Osteoblast (primary cell): ENCODE data around the gene CRLF2. TPM values are rescaled to one million over a fixed set of nuclear protein-coding genes. Genes with fewer than 3 reads are reported as not detected.
A peak's percentile ranks its signal among the peaks of the same experiment; 100 is the strongest.
"Not testable (repeated sequence)": the region's sequence is repeated elsewhere in the genome, so short reads cannot be mapped to it uniquely, and the experiment has no call there.

Experiments
- DNase-seq: peaks from one replicate; pipeline ENCODE4 v3.0.0; 2011; ENCODE audit warnings: low spot score, mixed read lengths; ENCODE audit not compliant: insufficient read length; ENCODE audit errors: missing footprints
- H2AFZ ChIP-seq: 2 replicates; pipeline ENCODE4 v1.6.0; 2011; ENCODE audit warnings: mild to moderate bottlenecking, low read length
- H3K27ac ChIP-seq: 2 replicates; pipeline ENCODE4 v1.5.1; 2011; ENCODE audit warnings: mild to moderate bottlenecking, low read depth, low read length, moderate library complexity
- H3K27me3 ChIP-seq: 2 replicates; pipeline ENCODE4 v1.6.0; 2012; ENCODE audit warnings: mild to moderate bottlenecking, control low read depth, inconsistent platforms, low read length, moderate library complexity; ENCODE audit not compliant: insufficient read depth
- H3K36me3 ChIP-seq: 2 replicates; pipeline ENCODE4 v1.5.1; 2011; ENCODE audit warnings: mild to moderate bottlenecking, low read length, control low read depth, moderate library complexity; ENCODE audit not compliant: insufficient read depth
- H3K4me1 ChIP-seq: 2 replicates; pipeline ENCODE4 v1.5.1; 2011; ENCODE audit warnings: mild to moderate bottlenecking, low read length, control low read depth, moderate library complexity; ENCODE audit not compliant: insufficient read depth
- H3K4me2 ChIP-seq: 2 replicates; pipeline ENCODE4 v1.6.0; 2011; ENCODE audit warnings: mild to moderate bottlenecking, low read length; ENCODE audit not compliant: insufficient read depth
- H3K4me3 ChIP-seq: fragments of 200-600 bp; sonication (generic); 3 replicates; pipeline ENCODE4 v1.5.1; 2012; ENCODE audit warnings: mild to moderate bottlenecking, low read length, inconsistent platforms; ENCODE audit not compliant: insufficient read depth
- H3K79me2 ChIP-seq: 2 replicates; pipeline ENCODE4 v1.6.0; 2012; ENCODE audit warnings: mild to moderate bottlenecking, low read length, control low read depth, inconsistent platforms; ENCODE audit not compliant: insufficient read depth
- H3K9me3 ChIP-seq: 2 replicates; pipeline ENCODE4 v1.5.1; 2011; ENCODE audit warnings: low read depth, low read length, control low read depth
- H4K20me1 ChIP-seq: 2 replicates; pipeline ENCODE4 v1.6.0; 2012; ENCODE audit warnings: mild to moderate bottlenecking, low read length, control low read depth; ENCODE audit not compliant: insufficient read depth
- total RNA-seq: library from RNA; depleted of rRNA; stranded (reverse); fragments of >200 nt; gene quantifications from 2 replicates; pipeline ENCODE4 v1.2.3, GENCODE V29; 2012
- TF ChIP-seq, protein P1 (sequence below): IDR thresholded peaks from 2 replicates; pipeline ENCODE4 v1.5.1; 2011; ENCODE audit warnings: mild to moderate bottlenecking, low read depth, low read length, moderate library complexity; ENCODE audit errors: extremely low read depth

Gene CRLF2
- total RNA-seq, 1 donor = 1.1 TPM

DNA sequence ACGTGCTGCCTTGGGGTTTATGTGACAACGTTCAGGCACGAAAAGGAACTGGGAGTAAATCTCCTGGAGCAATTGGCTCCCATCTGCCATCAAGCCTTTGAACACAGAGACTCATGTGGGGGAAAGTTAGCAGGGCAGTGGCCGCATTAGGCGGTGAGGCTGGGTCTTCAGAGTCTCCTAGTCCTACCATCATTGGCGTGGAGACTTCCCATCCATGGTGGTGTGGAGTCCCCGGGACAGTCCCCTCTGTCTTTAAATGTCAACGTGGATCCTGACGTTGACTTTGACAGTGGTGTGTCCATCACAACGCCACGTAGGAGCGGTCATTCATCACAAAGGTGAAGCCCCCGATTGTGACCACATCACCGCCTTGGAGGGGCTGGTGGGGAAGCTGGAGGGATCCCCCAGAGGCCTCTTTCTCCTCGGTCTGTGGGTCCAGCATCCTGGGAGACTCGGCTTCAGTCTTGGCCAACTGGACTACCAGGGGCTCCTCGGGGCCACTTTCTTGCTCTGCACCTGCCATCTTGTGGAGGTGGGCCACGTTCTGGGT, 21.8 kb downstream of the CRLF2 start:
- H3K4me1 ChIP-seq = no peaks in the 10 kb centered on the region
- no peak overlapping the region for H2AFZ ChIP-seq
- peak; percentile 13 for DNase-seq
- H3K27me3 ChIP-seq = no peaks in the 10 kb centered on the region
- no peaks in the 10 kb centered on the region for H3K9me3 ChIP-seq
- H3K4me2 ChIP-seq = no peak overlapping the region
- no peaks in the 10 kb centered on the region for H3K36me3 ChIP-seq
- H3K79me2 ChIP-seq = no peaks in the 10 kb centered on the region
- no peak overlapping the region for H3K4me3 ChIP-seq
- TF ChIP-seq, protein P1, sequence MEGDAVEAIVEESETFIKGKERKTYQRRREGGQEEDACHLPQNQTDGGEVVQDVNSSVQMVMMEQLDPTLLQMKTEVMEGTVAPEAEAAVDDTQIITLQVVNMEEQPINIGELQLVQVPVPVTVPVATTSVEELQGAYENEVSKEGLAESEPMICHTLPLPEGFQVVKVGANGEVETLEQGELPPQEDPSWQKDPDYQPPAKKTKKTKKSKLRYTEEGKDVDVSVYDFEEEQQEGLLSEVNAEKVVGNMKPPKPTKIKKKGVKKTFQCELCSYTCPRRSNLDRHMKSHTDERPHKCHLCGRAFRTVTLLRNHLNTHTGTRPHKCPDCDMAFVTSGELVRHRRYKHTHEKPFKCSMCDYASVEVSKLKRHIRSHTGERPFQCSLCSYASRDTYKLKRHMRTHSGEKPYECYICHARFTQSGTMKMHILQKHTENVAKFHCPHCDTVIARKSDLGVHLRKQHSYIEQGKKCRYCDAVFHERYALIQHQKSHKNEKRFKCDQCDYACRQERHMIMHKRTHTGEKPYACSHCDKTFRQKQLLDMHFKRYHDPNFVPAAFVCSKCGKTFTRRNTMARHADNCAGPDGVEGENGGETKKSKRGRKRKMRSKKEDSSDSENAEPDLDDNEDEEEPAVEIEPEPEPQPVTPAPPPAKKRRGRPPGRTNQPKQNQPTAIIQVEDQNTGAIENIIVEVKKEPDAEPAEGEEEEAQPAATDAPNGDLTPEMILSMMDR = no peak
- H3K27ac ChIP-seq = no peak overlapping the region
- no peaks in the 10 kb centered on the region for H4K20me1 ChIP-seq

DNA sequence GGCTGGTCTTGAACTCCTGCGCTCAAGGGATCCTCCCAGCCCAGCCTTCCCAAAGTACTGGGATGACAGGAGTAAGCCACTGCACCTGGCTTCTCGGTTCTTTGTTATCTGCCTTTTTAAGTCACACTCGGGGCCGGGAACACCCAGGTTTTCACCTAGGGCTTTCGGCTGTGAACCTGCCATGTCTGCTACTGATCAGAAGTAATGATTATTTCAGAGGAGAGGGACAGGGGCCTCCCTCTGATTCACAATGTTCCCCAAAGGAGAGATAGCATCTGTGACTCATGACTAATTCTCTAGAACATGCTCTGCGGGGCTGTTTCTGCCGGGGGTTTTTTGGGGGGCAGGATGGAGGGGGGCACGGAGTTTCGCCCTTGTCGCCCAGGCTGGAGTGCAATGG, 26.9 kb downstream of the CRLF2 start:
- Histone ChIP-seq H3K9me3 (no peaks in the 10 kb centered on the region), H3K36me3 (no peaks in the 10 kb centered on the region)
- TF ChIP-seq, protein P1 = no peak

DNA sequence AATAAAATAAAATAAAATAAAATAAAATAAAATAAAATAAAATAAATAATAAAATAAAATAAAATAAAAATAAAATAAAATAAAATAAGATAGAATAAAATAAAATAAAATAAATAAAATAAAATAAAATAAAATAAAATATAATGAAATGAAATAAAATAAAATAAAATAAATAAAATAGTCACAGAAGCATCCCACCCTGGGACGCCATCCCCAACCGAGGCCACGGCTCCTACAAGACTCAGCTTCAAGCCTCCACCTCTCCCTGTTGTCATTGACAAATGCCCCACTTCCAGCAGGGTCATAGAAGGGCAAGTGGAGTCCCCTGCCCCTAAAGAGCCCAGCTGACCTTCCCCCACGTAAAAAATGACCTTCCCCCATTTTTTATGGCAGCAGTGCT, 30.2 kb downstream of the CRLF2 start:
- DNase-seq = no peak
- Histone ChIP-seq H3K9me3 (no peaks in the 10 kb centered on the region), H3K4me3 (no peak overlapping the region), H3K27me3 (no peaks in the 10 kb centered on the region), H4K20me1 (no peaks in the 10 kb centered on the region), H3K36me3 (no peaks in the 10 kb centered on the region), H2AFZ (no peak overlapping the region), H3K79me2 (no peaks in the 10 kb centered on the region), H3K4me2 (no peak overlapping the region), H3K4me1 (peaks cover 5% of the 10 kb centered on the region), H3K27ac (no peak overlapping the region)
- TF ChIP-seq, protein P1 = no peak

More for the DNA sequence above, 26.9 kb downstream of the CRLF2 start:
- Histone ChIP-seq H3K4me1 (no peaks in the 10 kb centered on the region), H3K27ac (no peak overlapping the region), H3K79me2 (no peaks in the 10 kb centered on the region), H3K4me3 (no peak overlapping the region), H3K27me3 (no peaks in the 10 kb centered on the region), H3K4me2 (no peak overlapping the region), H4K20me1 (no peaks in the 10 kb centered on the region), H2AFZ (no peak overlapping the region)
- DNase-seq = peak; percentile 15

DNA sequence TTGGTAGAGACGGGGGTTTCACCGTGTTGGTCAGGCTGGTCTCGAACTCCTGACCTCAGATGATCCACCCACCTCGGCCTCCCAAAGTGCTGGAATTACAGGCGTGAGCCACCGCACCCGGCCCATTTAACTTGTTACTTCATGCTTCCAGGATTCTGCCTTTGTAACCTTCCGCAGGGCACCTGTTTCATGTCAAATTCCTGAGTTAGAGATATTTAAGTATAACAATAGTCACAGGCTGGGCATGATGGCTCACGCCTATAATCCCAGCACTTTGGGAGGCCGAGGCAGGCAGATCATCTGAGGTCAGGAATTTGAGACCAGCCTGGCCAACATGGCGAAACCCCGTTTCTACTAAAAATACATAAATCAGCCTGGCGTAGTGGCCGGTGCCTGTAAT, 30.8 kb downstream of the CRLF2 start:
- not testable (repeated sequence) for H3K79me2 ChIP-seq, H3K4me1 ChIP-seq, H3K27me3 ChIP-seq, H4K20me1 ChIP-seq, DNase-seq, H3K4me3 ChIP-seq, H3K9me3 ChIP-seq, H3K4me2 ChIP-seq, H2AFZ ChIP-seq, H3K36me3 ChIP-seq, H3K27ac ChIP-seq
